Measurements from ENCODE around the gene FEM1A.

FEM1A gene

GRCh38 chr19:4748589-4748988 lies 42.9 kb upstream of the FEM1A start:
- no peak overlapping the region for H3K4me3 ChIP-seq (ENCODE audit: low read depth, low read length)
- in situ Hi-C loops (cut with HindIII; ENCODE audit: low sequenced_read_pairs): no loop called here
- TF ChIP-seq, protein P1, sequence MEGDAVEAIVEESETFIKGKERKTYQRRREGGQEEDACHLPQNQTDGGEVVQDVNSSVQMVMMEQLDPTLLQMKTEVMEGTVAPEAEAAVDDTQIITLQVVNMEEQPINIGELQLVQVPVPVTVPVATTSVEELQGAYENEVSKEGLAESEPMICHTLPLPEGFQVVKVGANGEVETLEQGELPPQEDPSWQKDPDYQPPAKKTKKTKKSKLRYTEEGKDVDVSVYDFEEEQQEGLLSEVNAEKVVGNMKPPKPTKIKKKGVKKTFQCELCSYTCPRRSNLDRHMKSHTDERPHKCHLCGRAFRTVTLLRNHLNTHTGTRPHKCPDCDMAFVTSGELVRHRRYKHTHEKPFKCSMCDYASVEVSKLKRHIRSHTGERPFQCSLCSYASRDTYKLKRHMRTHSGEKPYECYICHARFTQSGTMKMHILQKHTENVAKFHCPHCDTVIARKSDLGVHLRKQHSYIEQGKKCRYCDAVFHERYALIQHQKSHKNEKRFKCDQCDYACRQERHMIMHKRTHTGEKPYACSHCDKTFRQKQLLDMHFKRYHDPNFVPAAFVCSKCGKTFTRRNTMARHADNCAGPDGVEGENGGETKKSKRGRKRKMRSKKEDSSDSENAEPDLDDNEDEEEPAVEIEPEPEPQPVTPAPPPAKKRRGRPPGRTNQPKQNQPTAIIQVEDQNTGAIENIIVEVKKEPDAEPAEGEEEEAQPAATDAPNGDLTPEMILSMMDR (IDR thresholded peaks at IDR 0.05; ENCODE audit: low read depth, low read length, missing control alignments): no peak
- no peak for DNase-seq (ENCODE audit: low read depth)

GRCh38 chr19:4749870-4750590 lies 41.5 kb upstream of the FEM1A start:
- H3K4me3 ChIP-seq (ENCODE audit: low read depth, low read length): no peak overlapping the region
- in situ Hi-C loops (cut with HindIII; ENCODE audit: low sequenced_read_pairs): no loop called here
- DNase-seq (ENCODE audit: low read depth): no peak
- TF ChIP-seq, protein P1 (IDR thresholded peaks at IDR 0.05; ENCODE audit: low read depth, low read length, missing control alignments): no peak

DNA sequence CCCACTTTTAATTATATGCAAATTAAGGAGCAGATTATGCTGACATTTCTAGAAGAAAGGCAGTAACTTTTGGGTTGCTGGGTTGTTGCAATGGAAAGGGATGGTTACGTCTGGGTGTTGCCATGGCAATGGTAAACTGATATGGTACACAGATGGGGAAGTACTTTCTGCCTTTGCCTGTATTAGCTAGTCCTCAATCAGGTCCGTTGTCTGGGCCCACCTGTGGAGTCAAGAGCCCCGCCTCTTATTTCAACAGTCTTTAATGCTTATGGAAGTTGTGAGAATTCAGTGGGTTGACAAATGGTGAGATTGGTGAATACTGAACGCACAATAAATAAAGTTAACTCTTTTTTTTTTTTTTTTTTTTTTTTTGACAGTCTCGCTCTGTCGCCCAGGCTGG lies 37.3 kb upstream of the FEM1A start:
- in situ Hi-C loops (cut with HindIII; ENCODE audit: low sequenced_read_pairs): no loop called here
- H3K4me3 ChIP-seq (ENCODE audit: low read depth, low read length): no peak overlapping the region
- TF ChIP-seq, protein P1 (IDR thresholded peaks at IDR 0.05; ENCODE audit: low read depth, low read length, missing control alignments): no peak
- no peak for DNase-seq (ENCODE audit: low read depth)

DNA sequence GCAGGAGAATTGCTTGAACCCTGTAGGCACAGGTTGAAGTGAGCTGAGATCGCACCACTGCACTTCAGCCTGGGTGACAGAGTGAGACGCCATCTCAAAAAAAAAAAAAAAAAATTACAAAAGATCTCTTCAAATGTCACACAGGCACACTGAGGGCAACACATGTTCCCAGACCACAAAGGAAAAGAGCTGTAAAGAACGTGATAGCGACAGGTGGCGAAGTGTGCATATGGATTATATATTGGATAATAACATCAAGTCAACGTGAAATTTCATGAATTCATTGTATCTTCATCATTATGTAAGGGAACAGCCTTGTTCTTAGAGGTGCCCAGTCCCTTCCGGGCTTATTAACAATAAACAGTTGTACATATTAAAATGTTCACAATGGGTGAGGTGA lies 36.1 kb upstream of the FEM1A start:
- in situ Hi-C loops (cut with HindIII; ENCODE audit: low sequenced_read_pairs): no loop called here
- DNase-seq (ENCODE audit: low read depth): no peak
- H3K4me3 ChIP-seq (ENCODE audit: low read depth, low read length): no peak overlapping the region
- TF ChIP-seq, protein P1 (IDR thresholded peaks at IDR 0.05; ENCODE audit: low read depth, low read length, missing control alignments): no peak

DNA sequence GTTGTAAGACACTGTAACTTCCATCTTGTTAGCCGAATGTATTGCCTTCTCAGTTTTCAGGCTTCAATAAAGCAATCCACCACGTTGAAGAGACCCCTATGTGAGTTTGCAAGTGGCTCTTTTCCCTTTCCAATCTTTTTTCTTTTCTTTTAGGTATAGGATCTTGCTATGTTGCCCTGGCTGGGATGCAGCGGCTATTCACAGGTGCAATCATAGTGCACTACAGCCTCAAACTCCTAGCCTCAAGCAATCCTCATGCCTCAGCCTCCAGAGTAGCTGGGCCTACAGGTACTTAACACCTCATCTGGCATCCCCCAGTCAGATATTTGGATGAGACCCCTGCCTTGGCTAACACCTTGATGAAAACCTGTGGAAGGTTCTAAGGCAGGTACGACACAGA lies 33.5 kb upstream of the FEM1A start:
- TF ChIP-seq, protein P1 (IDR thresholded peaks at IDR 0.05; ENCODE audit: low read depth, low read length, missing control alignments): no peak
- DNase-seq (ENCODE audit: low read depth): no peak
- in situ Hi-C loops (cut with HindIII; ENCODE audit: low sequenced_read_pairs): no loop called here
- H3K4me3 ChIP-seq (ENCODE audit: low read depth, low read length): no peak overlapping the region

DNA sequence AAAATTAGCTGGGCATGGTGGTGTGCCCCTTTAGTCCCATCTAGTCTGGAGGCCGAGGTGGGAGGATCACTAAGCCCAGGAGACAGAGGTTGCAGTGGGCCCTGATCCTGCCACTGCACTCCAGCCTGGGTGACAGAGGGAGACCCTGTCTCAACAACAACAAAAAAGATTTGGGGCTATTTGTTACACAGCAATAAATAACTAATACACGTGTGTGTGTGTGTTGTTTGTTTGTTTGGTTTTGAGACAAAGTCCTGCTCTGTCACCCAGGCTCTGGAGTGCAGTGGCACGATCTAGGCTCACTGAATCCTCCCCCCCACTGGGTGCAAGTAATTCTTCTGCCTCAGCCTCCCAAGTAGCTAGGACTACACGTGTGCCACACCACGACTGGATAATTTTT lies 32.9 kb upstream of the FEM1A start:
- in situ Hi-C loops (cut with HindIII; ENCODE audit: low sequenced_read_pairs): no loop called here
- TF ChIP-seq, protein P1 (IDR thresholded peaks at IDR 0.05; ENCODE audit: low read depth, low read length, missing control alignments): no peak
- no peak for DNase-seq (ENCODE audit: low read depth)
- H3K4me3 ChIP-seq (ENCODE audit: low read depth, low read length): no peak overlapping the region
